22Rv1 (cell line): ENCODE results near the gene PAQR5.

Experiments
- ZFX ChIP-seq: fragments of 450-650 bp; IDR thresholded peaks from 2 replicates; pipeline ENCODE4 v1.6.1; 2017; ENCODE audit warnings: antibody characterized with exemption, borderline replicate concordance
- TF ChIP-seq, protein P1 (sequence below): fragments of 450-650 bp; IDR thresholded peaks from 2 replicates; pipeline ENCODE4 v1.5.1; 2017; ENCODE audit warnings: mild to moderate bottlenecking

DNA sequence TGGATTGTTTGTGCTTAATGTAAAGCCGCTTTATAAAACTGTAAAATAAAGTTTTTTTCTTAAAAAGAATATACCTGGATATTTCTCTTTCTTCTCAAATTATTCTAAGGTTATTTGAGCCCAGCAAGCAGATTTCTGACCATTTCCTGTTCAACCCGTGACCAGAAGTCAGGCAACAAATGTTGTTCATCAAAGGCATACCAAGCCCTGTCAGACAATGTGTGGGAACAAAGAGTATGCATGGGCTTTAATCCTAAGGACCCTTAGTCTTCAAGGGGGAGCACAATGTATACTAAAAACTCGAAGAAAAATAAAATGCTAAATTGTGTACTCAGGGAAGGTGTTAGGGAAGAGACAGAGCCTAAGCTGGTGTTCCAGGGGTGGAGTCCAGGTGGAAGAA lies 26.6 kb upstream of the PAQR5 start:
- TF ChIP-seq, protein P1, sequence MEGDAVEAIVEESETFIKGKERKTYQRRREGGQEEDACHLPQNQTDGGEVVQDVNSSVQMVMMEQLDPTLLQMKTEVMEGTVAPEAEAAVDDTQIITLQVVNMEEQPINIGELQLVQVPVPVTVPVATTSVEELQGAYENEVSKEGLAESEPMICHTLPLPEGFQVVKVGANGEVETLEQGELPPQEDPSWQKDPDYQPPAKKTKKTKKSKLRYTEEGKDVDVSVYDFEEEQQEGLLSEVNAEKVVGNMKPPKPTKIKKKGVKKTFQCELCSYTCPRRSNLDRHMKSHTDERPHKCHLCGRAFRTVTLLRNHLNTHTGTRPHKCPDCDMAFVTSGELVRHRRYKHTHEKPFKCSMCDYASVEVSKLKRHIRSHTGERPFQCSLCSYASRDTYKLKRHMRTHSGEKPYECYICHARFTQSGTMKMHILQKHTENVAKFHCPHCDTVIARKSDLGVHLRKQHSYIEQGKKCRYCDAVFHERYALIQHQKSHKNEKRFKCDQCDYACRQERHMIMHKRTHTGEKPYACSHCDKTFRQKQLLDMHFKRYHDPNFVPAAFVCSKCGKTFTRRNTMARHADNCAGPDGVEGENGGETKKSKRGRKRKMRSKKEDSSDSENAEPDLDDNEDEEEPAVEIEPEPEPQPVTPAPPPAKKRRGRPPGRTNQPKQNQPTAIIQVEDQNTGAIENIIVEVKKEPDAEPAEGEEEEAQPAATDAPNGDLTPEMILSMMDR = no peak
- TF ChIP-seq ZFX = no peak
